Activated CD8-positive, alpha-beta memory T cell treated with anti-CD3 and anti-CD28 coated beads, Interleukin-2, amount 10 ng/mL, durations not matched to agents 7 days and 5 days (primary cell): ENCODE data around the gene PANK4. TPM values are rescaled to one million over a fixed set of nuclear protein-coding genes. Genes with fewer than 3 reads are reported as not detected.

ENCODE experiments used
- ATAC-seq: fragments of 150-1000 bp; cut with Tn5 transposase; one replicate; pipeline ENCODE4 v1.10.0; 2021; ENCODE audit warnings: moderate library complexity
- CTCF ChIA-PET: fragments of 350-600 bp; sonication (Branson Sonifier 250); formaldehyde crosslinking; loops from one replicate; lab custom pipeline; 2021; ENCODE audit warnings: antibody characterized with exemption; lab: Charles Lee
- DNase-seq: peaks from one replicate; pipeline ENCODE4 v3.0.0-alpha.2; 2020
- H3K27ac Mint-ChIP-seq: one replicate; pipeline ENCODE4 v1.8.0; 2021; ENCODE audit warnings: mild to moderate bottlenecking, mixed read lengths
- H3K27me3 Mint-ChIP-seq: one replicate; pipeline ENCODE4 v1.8.0; 2021; ENCODE audit warnings: mixed read lengths
- H3K36me3 Mint-ChIP-seq: one replicate; pipeline ENCODE4 v1.8.0; 2021; ENCODE audit warnings: mild to moderate bottlenecking, mixed read lengths
- H3K4me1 Mint-ChIP-seq: one replicate; pipeline ENCODE4 v1.8.0; 2021; ENCODE audit warnings: mixed read lengths
- H3K4me3 Mint-ChIP-seq: one replicate; pipeline ENCODE4 v1.8.0; 2021; ENCODE audit warnings: mild to moderate bottlenecking, moderate library complexity, mixed read lengths
- H3K9me3 Mint-ChIP-seq: one replicate; pipeline ENCODE4 v1.8.0; 2022; ENCODE audit warnings: low read depth, mixed read lengths
- total RNA-seq, 2 experiments: library from RNA; stranded (reverse); gene quantifications; one replicate each; pipeline ENCODE4 v1.2.3, GENCODE V29; 2021

PANK4 gene
- total RNA-seq, 2 experiments from 2014 or later = 72.2 to 91.2 TPM

DNA sequence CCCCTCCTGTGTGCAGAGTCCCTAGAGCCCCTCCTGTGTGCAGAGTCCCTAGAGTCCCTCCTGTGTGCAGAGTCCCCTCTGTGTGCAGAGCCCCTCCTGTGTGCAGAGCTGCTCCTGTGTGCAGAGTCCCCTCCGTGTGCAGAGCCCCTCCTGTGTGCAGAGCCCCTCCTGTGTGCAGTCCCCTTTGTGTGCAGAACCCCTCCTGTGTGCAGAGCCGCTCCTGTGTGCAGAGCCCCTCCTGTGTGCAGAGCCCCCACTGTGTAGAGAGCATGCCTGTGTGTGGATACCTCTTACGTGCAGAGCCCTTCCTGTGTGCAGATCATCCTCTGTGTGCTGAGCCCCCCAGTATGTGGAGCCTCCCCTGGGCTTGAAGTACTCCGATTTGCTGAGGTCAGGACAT, 12.0 kb upstream of the PANK4 start:
- Mint-ChIP-seq H3K4me1 (peaks cover 2% of the 10 kb centered on the region), H3K9me3 (no peaks in the 10 kb centered on the region), H3K27me3 (peaks cover 30% of the 10 kb centered on the region), H3K4me3 (no peak overlapping the region), H3K27ac (no peak overlapping the region), H3K36me3 (no peaks in the 10 kb centered on the region)
- no peak for ATAC-seq
- CTCF ChIA-PET = no interaction called here
- no peak for DNase-seq

DNA sequence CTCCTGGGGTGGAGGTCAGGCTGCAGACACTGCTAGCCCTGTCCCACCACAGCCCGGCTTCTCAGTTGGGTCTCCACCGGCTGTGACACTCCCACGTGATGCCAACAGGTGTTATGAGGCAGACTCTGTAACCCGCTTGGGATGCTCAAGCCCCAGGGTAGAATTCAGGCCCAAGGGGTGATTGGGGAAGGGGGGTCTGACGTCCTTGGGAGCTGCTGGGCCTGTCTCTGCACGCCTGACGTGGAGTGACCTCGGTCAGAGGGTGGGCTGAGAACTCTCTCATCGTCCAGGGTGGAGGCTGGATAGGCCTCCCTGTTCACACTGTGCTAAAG, 11.4 kb upstream of the PANK4 start:
- Mint-ChIP-seq H3K36me3 (no peaks in the 10 kb centered on the region), H3K27me3 (peaks cover 31% of the 10 kb centered on the region), H3K4me1 (peaks cover 2% of the 10 kb centered on the region), H3K9me3 (no peaks in the 10 kb centered on the region), H3K27ac (no peak overlapping the region), H3K4me3 (no peak overlapping the region)
- CTCF ChIA-PET = no interaction called here
- no peak for DNase-seq
- ATAC-seq = no peak

- H3K4me1 Mint-ChIP-seq = peaks cover under 1% of the 10 kb centered on the region
- ATAC-seq (no peak), DNase-seq (no peak)
- no peaks in the 10 kb centered on the region for H3K9me3 Mint-ChIP-seq
- H3K4me3 Mint-ChIP-seq = no peak overlapping the region
- peaks cover 20% of the 10 kb centered on the region for H3K27me3 Mint-ChIP-seq
- H3K27ac Mint-ChIP-seq = no peak overlapping the region
- CTCF ChIA-PET = no interaction called here
- no peaks in the 10 kb centered on the region for H3K36me3 Mint-ChIP-seq
These were observed 9.6 kb upstream of the PANK4 start for GRCh38 chr1:2535981-2536380.

- Mint-ChIP-seq H3K9me3 (no peaks in the 10 kb centered on the region), H3K27me3 (peaks cover 25% of the 10 kb centered on the region), H3K27ac (no peak overlapping the region), H3K36me3 (no peaks in the 10 kb centered on the region), H3K4me3 (no peak overlapping the region), H3K4me1 (peaks cover 2% of the 10 kb centered on the region)
- CTCF ChIA-PET = interaction anchor here (2.8 kb wide), 1 partner anchor 11 kb away, joined by 8 read pairs; no protein-coding TSS in a partner anchor
- DNase-seq = no peak
- ATAC-seq = no peak
These were observed 9.1 kb upstream of the PANK4 start for GRCh38 chr1:2535455-2535854.

DNA sequence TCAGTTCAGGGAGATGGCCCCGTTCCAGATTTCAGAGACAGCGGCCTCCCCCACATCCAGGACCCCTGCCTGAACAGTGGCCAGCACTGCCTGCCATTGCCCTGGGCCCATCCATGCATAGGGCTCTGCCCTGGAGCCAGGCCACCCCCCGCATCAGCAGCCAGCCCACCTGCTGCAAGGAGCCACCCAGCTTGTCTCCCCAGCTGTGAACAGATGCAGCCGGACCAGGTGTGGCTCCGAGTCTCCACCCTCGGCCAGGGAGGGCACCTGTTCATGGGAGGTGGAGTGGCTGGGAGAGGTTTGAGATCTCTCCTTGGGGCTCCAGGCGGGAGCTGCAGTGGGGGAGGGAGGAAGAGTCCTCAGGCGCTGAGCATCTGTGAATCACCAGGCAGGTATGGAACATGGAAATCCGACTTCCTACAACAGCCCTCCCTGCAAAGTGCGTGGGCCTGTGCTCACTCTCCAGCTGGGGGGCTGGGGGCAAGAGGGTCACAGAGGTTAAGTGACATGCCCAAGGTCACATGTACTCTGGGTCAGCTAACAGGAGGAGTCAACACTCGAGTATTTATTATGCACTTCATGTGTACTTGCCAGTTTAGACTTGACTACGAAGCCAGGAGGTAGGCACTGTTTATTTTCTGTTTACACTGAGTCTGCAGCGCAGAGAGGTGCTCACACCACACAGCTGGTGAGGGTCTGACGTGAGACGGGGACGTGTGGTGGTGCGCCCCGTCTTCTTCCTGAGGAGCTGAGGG, 8.5 kb upstream of the PANK4 start:
- Mint-ChIP-seq H3K27me3 (peaks cover 25% of the 10 kb centered on the region), H3K36me3 (no peaks in the 10 kb centered on the region), H3K4me1 (peaks cover 2% of the 10 kb centered on the region), H3K4me3 (no peak overlapping the region), H3K9me3 (no peaks in the 10 kb centered on the region), H3K27ac (no peak overlapping the region)
- no peak for DNase-seq
- no peak for ATAC-seq
- CTCF ChIA-PET = interaction anchor here (2.8 kb wide), 1 partner anchor 11 kb away, joined by 8 read pairs; no protein-coding TSS in a partner anchor

GRCh38 chr1:2534315-2534686, 7.9 kb upstream of the PANK4 start:
- H3K36me3 Mint-ChIP-seq = no peaks in the 10 kb centered on the region
- no peak for ATAC-seq
- CTCF ChIA-PET = interaction anchor here (2.8 kb wide), 1 partner anchor 10 kb away, joined by 8 read pairs; no protein-coding TSS in a partner anchor
- no peaks in the 10 kb centered on the region for H3K9me3 Mint-ChIP-seq
- H3K4me3 Mint-ChIP-seq = no peak overlapping the region
- no peak for DNase-seq
- H3K27me3 Mint-ChIP-seq = peaks cover 25% of the 10 kb centered on the region
- no peak overlapping the region for H3K27ac Mint-ChIP-seq
- peaks cover 2% of the 10 kb centered on the region for H3K4me1 Mint-ChIP-seq

DNA sequence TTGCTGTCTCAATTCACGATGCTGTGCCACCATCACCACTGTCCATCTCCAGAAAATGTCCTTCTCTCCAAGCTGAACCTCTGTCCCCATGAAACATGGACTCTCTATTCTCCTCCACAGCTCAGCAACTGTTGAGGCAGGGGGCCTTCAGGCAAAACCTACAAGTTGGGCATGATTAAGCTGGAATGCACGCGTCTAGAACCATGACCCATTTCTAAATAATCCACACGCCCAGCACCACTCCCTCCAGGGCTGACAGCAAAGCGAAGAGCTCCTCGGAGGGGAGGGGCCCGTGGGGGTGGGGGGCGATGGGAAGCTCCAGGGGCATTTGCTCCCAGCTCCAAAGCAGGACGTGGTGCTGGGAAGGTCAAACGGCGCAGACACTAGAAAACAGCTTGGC, 7.0 kb upstream of the PANK4 start:
- CTCF ChIA-PET = interaction anchor here (2.8 kb wide), 1 partner anchor 9 kb away, joined by 8 read pairs; no protein-coding TSS in a partner anchor
- Mint-ChIP-seq H3K27me3 (peaks cover 24% of the 10 kb centered on the region), H3K27ac (no peak overlapping the region), H3K36me3 (no peaks in the 10 kb centered on the region), H3K9me3 (no peaks in the 10 kb centered on the region), H3K4me3 (no peak overlapping the region), H3K4me1 (peaks cover 3% of the 10 kb centered on the region)
- ATAC-seq (no peak), DNase-seq (no peak)

GRCh38 chr1:2532485-2533160, 6.2 kb upstream of the PANK4 start:
- H3K36me3 Mint-ChIP-seq = no peaks in the 10 kb centered on the region
- H3K27me3 Mint-ChIP-seq = peaks cover 22% of the 10 kb centered on the region
- ATAC-seq (no peak), DNase-seq (no peak)
- H3K4me1 Mint-ChIP-seq = peaks cover 3% of the 10 kb centered on the region
- CTCF ChIA-PET = interaction anchor here (2.8 kb wide), 1 partner anchor 9 kb away, joined by 8 read pairs; no protein-coding TSS in a partner anchor
- no peaks in the 10 kb centered on the region for H3K9me3 Mint-ChIP-seq
- H3K4me3 Mint-ChIP-seq = no peak overlapping the region
- H3K27ac Mint-ChIP-seq = no peak overlapping the region

DNA sequence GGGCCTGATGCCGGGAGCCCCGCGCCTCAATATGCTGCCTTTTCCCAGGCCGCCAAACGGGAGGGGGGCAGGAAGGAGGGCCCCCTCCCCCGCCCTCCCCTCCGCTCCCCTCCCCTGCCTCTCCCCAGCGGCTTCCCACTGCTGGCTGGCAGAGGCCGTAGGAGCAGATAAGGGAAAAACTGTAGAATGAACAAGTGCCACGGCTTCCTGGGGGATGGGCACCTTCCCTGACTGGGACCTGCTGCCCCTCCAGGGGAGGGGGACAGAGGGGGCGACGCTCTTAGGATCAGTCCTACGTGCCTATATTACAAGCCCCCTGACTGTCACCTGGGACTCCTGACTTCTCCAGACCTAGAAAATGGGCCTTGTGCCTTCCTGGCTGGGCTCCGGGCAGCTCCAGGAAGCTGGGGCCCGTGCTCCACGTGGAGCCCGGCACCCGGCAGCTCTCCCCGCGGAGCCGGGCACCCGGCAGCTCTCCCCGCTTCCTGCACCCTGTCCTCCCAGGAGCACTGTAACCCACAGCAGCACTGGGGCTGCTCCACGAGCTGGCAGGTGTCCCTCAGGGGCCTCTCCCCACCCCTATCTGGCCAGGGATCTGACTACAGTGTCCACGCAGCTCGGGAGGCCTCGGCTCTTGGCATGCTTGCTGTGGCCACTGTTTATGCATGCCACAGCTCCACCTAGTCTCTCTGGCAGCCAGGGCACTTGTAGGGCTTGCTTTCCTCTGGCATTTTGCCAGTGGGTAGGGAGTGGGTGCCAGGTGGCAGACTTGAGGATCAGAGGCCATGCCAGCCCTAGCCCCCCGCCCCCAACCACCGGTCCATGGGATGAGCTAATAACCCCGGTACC, 4.3 kb upstream of the PANK4 start:
- CTCF ChIA-PET = interaction anchor here (0.7 to 1.2 kb wide), 4 partner anchors 10 to 116 kb away, joined by 3 to 5 read pairs (median 4); no protein-coding TSS in a partner anchor
- DNase-seq (no peak), ATAC-seq (no peak)
- Mint-ChIP-seq H3K36me3 (no peaks in the 10 kb centered on the region), H3K9me3 (no peaks in the 10 kb centered on the region), H3K4me1 (peaks cover 11% of the 10 kb centered on the region), H3K4me3 (no peak overlapping the region), H3K27ac (no peak overlapping the region), H3K27me3 (peaks cover 21% of the 10 kb centered on the region)

DNA sequence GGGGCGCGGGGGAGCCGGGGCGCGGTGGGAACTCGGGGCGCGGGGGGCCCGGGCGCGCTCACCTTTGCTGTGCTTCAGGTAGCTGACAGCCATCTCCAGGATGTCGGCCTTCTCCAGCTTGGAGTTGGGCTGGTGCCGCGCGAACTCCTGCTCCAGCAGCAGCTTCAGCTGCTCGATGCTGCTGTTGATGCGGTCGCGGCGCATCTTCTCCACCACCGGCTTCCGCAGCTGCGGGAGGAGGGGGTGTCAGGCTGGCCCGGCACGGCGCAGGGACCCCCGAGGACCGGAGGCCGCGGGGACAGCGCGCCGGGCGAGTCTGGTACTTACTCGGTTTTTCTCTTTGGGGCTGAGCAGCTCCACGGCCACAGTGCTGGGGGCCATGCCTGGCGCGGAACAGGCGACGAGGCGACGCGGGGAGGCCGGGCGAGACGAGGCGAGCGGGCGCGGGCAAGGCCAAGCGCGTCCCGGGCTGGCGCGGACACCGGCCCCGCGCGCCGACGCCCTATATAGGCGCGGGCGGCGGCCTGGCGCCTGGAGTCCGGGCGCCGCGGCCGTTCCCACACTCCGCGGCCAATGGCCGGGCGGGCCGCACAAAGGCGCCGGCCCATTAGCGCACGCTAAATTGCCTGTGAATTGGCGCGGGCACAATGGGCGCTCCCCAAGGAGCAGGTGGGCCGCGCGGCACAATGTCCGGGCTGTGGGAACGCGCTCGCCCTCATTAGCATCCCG, 3.6 kb upstream of the PANK4 start, which contains the start of gene HES5:
Gene HES5, minus strand, starts transcription at position 480 of the 729 bp plus-strand sequence. Its CDS starts 99 bp downstream, at position 381.
- DNase-seq (no peak), ATAC-seq (no peak)
- H3K36me3 Mint-ChIP-seq = peaks cover 6% of the 10 kb centered on the region
- H3K4me1 Mint-ChIP-seq = peaks cover 14% of the 10 kb centered on the region
- CTCF ChIA-PET = interaction anchor here (1.2 to 1.3 kb wide), 3 partner anchors 11 to 19 kb away, joined by 3 to 4 read pairs (median 3); no protein-coding TSS in a partner anchor
- H3K27ac Mint-ChIP-seq = no peak within 1 kb of the TSS
- H3K9me3 Mint-ChIP-seq = no peaks in the 10 kb centered on the region
- H3K4me3 Mint-ChIP-seq = no peak within 1 kb of the TSS
- H3K27me3 Mint-ChIP-seq = peaks cover 19% of the 10 kb centered on the region

DNA sequence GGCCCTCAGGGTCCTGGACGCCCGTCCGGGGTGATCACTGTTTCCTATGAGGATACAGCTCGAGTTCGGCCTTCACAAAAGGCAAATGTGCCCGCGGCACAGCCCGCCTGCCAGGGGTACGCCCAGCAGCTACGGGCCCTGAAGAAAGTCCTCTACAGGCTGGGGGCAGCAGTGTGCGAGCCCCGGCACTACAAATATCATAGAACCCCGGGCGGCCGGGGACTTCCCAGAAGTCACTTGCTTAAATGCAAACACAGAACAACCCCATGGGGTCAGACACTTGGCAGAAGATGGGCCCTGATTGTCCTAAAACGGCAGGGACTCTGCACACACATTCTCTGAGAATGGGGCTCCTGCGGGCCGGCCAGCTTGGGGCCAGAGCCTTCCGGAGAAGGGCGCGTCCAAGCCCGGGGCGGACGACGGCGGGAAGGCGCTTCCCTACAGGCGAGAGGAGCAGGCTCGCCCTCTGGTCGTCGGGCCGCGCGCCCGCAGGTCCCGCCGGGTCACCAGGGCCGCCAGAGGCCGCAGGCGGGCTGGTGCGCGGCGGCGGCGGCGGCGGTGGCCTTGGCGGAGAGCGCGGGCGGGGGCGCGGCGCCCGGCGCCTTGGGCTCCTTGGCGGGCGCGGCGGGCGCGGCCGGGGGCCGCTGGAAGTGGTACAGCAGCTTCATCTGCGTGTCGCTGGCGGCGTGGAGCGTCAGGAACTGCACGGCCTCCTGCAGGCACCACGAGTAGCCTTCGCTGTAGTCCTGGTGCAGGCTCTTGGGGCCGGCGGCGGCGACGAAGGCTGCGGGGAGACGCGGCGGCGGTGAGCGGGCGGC, 2.8 kb upstream of the PANK4 start:
- CTCF ChIA-PET = interaction anchor here (0.7 to 1.3 kb wide), 3 partner anchors 17 to 114 kb away, joined by 3 to 4 read pairs (median 3); no protein-coding TSS in a partner anchor

GRCh38 chr1:2528611-2528965, 2.2 kb upstream of the PANK4 start:
- no peak for ATAC-seq
- Mint-ChIP-seq H3K4me1 (peaks cover 26% of the 10 kb centered on the region), H3K27ac (no peak overlapping the region), H3K36me3 (peaks cover 7% of the 10 kb centered on the region), H3K9me3 (no peaks in the 10 kb centered on the region), H3K27me3 (peaks cover 17% of the 10 kb centered on the region), H3K4me3 (no peak overlapping the region)
- CTCF ChIA-PET = interaction anchor here (0.7 kb wide), 1 partner anchor 114 kb away, joined by 3 read pairs; no protein-coding TSS in a partner anchor
- no peak for DNase-seq

More for the DNA sequence above, 2.8 kb upstream of the PANK4 start:
- Mint-ChIP-seq H3K4me1 (peaks cover 22% of the 10 kb centered on the region), H3K4me3 (no peak overlapping the region), H3K27me3 (peaks cover 17% of the 10 kb centered on the region), H3K9me3 (no peaks in the 10 kb centered on the region), H3K27ac (no peak overlapping the region), H3K36me3 (peaks cover 7% of the 10 kb centered on the region)
- ATAC-seq (no peak), DNase-seq (no peak)
